Astrocyte (in vitro differentiated cells and primary cell): ENCODE measurements around the gene KCNQ1OT1. TPM values are rescaled to one million over a fixed set of nuclear protein-coding genes. Genes with fewer than 3 reads are reported as not detected.

Source experiments
- DNase-seq: peaks from one replicate; pipeline ENCODE4 v3.0.0-alpha.2; 2010; ENCODE audit warnings: low read depth
- FAIRE-seq: peaks from 2 replicates; lab custom pipeline; 2011; peaks lifted over from hg19 to GRCh38; lab: Jason Lieb, UNC
- H2AFZ ChIP-seq: 2 replicates; pipeline ENCODE4 v1.6.0; 2012; ENCODE audit warnings: low read depth, low read length, inconsistent platforms
- H3K27ac ChIP-seq: 2 replicates; pipeline ENCODE4 v1.5.1; 2011; ENCODE audit warnings: low read depth, low read length, inconsistent platforms
- H3K27me3 ChIP-seq: 2 replicates; pipeline ENCODE4 v1.6.0; 2011; ENCODE audit warnings: low read length, inconsistent platforms; ENCODE audit not compliant: insufficient read depth
- H3K36me3 ChIP-seq: 2 replicates; pipeline ENCODE4 v1.5.1; 2011; ENCODE audit warnings: low read length, inconsistent platforms; ENCODE audit not compliant: insufficient read depth
- H3K4me1 ChIP-seq: 2 replicates; pipeline ENCODE4 v1.5.1; 2011; ENCODE audit warnings: low read length, inconsistent platforms; ENCODE audit not compliant: insufficient read depth
- H3K4me2 ChIP-seq: 2 replicates; pipeline ENCODE4 v1.6.0; 2012; ENCODE audit warnings: low read length, inconsistent platforms
- H3K4me3 ChIP-seq: 2 replicates; pipeline ENCODE4 v1.5.1; 2011; ENCODE audit warnings: low read depth, mild to moderate bottlenecking, low read length, inconsistent platforms; ENCODE audit not compliant: insufficient read depth
- H3K79me2 ChIP-seq: 2 replicates; pipeline ENCODE4 v1.6.0; 2012; ENCODE audit warnings: mild to moderate bottlenecking, low read length, inconsistent platforms; ENCODE audit not compliant: insufficient read depth
- H3K9ac ChIP-seq: 2 replicates; pipeline ENCODE4 v1.6.0; 2012; ENCODE audit warnings: mild to moderate bottlenecking, low read length, inconsistent platforms
- H3K9me3 ChIP-seq: 2 replicates; pipeline ENCODE4 v1.5.1; 2012; ENCODE audit warnings: low read depth, mild to moderate bottlenecking, low read length, inconsistent platforms; ENCODE audit not compliant: insufficient read depth
- H4K20me1 ChIP-seq: 2 replicates; pipeline ENCODE4 v1.6.0; 2012; ENCODE audit warnings: low read length, inconsistent platforms; ENCODE audit not compliant: insufficient read depth
- H3K27ac Mint-ChIP-seq: one replicate; pipeline ENCODE4 v1.8.0; 2021; ENCODE audit warnings: mild to moderate bottlenecking, mixed read lengths; ENCODE audit not compliant: unreplicated experiment
- H3K27me3 Mint-ChIP-seq: one replicate; pipeline ENCODE4 v1.8.0; 2021; ENCODE audit warnings: low read depth, mixed read lengths; ENCODE audit not compliant: unreplicated experiment
- H3K36me3 Mint-ChIP-seq: one replicate; pipeline ENCODE4 v1.8.0; 2021; ENCODE audit warnings: low read depth, mixed read lengths; ENCODE audit not compliant: unreplicated experiment
- H3K4me1 Mint-ChIP-seq: one replicate; pipeline ENCODE4 v1.8.0; 2021; ENCODE audit warnings: low read depth, mixed read lengths; ENCODE audit not compliant: unreplicated experiment
- H3K4me3 Mint-ChIP-seq: one replicate; pipeline ENCODE4 v1.8.0; 2021; ENCODE audit warnings: mild to moderate bottlenecking, moderate library complexity, mixed read lengths; ENCODE audit not compliant: unreplicated experiment
- H3K9me3 Mint-ChIP-seq: one replicate; pipeline ENCODE4 v1.8.0; 2021; ENCODE audit warnings: mild to moderate bottlenecking, mixed read lengths; ENCODE audit not compliant: unreplicated experiment
- CTCF ChIP-seq: IDR thresholded peaks from 2 replicates; pipeline ENCODE4 v1.5.1; 2011; ENCODE audit warnings: low read depth, mild to moderate bottlenecking, inconsistent platforms, low read length, moderate library complexity; ENCODE audit not compliant: insufficient read depth
- EZH2 ChIP-seq: IDR thresholded peaks from 2 replicates; pipeline ENCODE4 v1.6.1; 2012; ENCODE audit warnings: mild to moderate bottlenecking, low read length, inconsistent platforms; ENCODE audit not compliant: insufficient read depth
- total RNA-seq: library from RNA; stranded (reverse); gene quantifications from 2 replicates; pipeline ENCODE4 v1.2.1, GENCODE V29; 2021

KCNQ1OT1 gene
- total RNA-seq, 1 donor from 2014 or later: 2.5 TPM

DNA sequence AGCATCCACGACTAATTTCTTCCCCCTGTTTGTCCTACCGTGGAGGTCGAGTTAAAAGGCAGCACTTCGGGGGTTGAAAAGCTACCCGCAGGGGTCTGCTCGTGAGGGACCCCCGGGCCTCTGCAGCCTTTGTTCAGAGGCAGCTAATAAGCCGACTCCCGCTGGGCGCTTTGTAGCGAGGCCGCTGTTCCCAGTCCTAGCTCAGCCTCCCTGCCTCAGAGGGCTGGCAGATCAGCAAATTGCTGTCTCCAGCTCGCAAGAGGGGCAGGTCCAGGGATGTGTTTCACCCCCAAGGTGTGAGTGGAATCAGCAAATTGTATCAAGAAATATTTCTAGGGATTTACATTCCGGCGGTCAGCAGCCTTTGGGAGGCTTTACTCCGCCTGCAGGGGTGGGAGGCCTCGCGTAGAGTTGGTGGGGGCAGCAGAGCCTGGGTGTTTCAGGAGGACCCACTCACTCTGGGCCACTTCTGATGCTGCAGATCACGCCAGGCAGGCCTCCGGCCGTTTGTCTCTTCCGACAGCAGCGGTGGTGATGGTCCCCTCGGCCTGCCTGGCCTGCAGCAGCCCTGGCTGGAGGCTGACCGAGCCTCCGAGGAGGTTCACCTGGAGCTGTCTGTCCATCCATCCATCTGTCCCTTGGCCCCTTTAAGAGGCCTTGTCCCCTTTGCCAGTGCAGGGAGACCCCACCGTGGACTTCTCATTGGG is 21.6 kb upstream of the KCNQ1OT1 start:
- H4K20me1 ChIP-seq: no peaks in the 10 kb centered on the region
- Mint-ChIP-seq H3K4me1 (no peaks in the 10 kb centered on the region), H3K27ac (no peak overlapping the region), H3K36me3 (peaks cover 4% of the 10 kb centered on the region), H3K4me3 (no peak overlapping the region), H3K9me3 (no peaks in the 10 kb centered on the region), H3K27me3 (peaks cover 82% of the 10 kb centered on the region)
- H3K27me3 ChIP-seq: peaks cover 19% of the 10 kb centered on the region
- TF ChIP-seq EZH2 (no peak), CTCF (no peak)
- no peaks in the 10 kb centered on the region for H3K9me3 ChIP-seq
- H3K9ac ChIP-seq: no peak overlapping the region
- peaks cover 3% of the 10 kb centered on the region for H3K4me1 ChIP-seq
- no peak overlapping the region for H3K27ac ChIP-seq
- no peak overlapping the region for H2AFZ ChIP-seq
- DNase-seq (no peak), FAIRE-seq (no peak)
- H3K36me3 ChIP-seq: no peaks in the 10 kb centered on the region
- H3K4me2 ChIP-seq: no peak overlapping the region
- H3K4me3 ChIP-seq: no peak overlapping the region
- no peaks in the 10 kb centered on the region for H3K79me2 ChIP-seq

GRCh38 chr11:2719831-2720590 is 20.2 kb upstream of the KCNQ1OT1 start:
- Histone ChIP-seq H3K36me3 (no peaks in the 10 kb centered on the region), H2AFZ (no peak overlapping the region), H3K4me2 (no peak overlapping the region), H3K9ac (no peak overlapping the region), H3K4me1 (no peaks in the 10 kb centered on the region), H3K27ac (no peak overlapping the region), H3K27me3 (peaks cover 19% of the 10 kb centered on the region), H3K79me2 (no peaks in the 10 kb centered on the region), H4K20me1 (no peaks in the 10 kb centered on the region), H3K4me3 (no peak overlapping the region), H3K9me3 (no peaks in the 10 kb centered on the region)
- TF ChIP-seq EZH2: no peak
- DNase-seq (no peak), FAIRE-seq (no peak)
- H3K4me1 Mint-ChIP-seq: no peaks in the 10 kb centered on the region
- peaks cover 81% of the 10 kb centered on the region for H3K27me3 Mint-ChIP-seq
- H3K27ac Mint-ChIP-seq: no peak overlapping the region
- H3K9me3 Mint-ChIP-seq: no peaks in the 10 kb centered on the region
- H3K36me3 Mint-ChIP-seq: peaks cover 2% of the 10 kb centered on the region
- no peak overlapping the region for H3K4me3 Mint-ChIP-seq

DNA sequence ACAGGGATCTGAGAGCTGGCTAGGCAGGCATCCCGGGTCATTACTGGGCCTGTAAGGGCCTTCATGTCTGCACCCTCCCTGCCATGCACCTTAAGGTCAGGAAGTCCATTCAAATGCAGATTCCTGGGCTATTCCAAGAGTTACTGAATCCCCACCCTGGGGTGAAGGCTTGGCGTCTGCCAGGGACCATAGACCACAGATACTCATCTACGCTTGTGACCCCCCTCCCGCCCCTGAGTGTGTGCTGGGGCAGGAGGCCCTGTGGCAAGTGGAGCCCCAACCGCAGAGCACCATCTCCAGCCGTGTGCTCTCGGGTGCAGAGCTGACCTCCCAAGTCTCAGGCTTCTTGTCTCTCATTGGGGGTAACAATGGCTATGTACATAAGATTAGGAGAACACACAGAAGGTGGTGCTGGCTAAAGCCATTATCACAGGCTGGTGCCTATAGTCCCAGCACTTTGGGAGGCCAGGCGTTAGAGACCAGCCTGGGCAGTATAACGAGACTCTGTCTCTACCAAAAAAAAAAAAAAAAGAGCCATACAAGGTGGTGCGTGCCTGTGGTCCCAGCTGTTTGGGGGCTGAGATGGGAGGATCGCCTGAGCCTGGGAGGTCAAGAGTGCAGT is 19.1 kb upstream of the KCNQ1OT1 start:
- peaks cover 77% of the 10 kb centered on the region for H3K27me3 Mint-ChIP-seq
- peaks cover under 1% of the 10 kb centered on the region for H3K36me3 Mint-ChIP-seq
- no peak for TF ChIP-seq EZH2
- TF ChIP-seq CTCF: no peak
- DNase-seq (no peak), FAIRE-seq (no peak)
- Histone ChIP-seq H3K36me3 (no peaks in the 10 kb centered on the region), H3K4me1 (no peaks in the 10 kb centered on the region), H3K79me2 (no peaks in the 10 kb centered on the region), H3K9ac (no peak overlapping the region), H3K27ac (no peak overlapping the region), H2AFZ (no peak overlapping the region), H3K4me3 (no peak overlapping the region), H4K20me1 (no peaks in the 10 kb centered on the region), H3K27me3 (peaks cover 17% of the 10 kb centered on the region), H3K4me2 (no peak overlapping the region), H3K9me3 (no peaks in the 10 kb centered on the region)
- no peak overlapping the region for H3K4me3 Mint-ChIP-seq
- H3K4me1 Mint-ChIP-seq: no peaks in the 10 kb centered on the region
- no peaks in the 10 kb centered on the region for H3K9me3 Mint-ChIP-seq
- peak overlapping the region; percentile 37 for H3K27ac Mint-ChIP-seq
